NT2/D1 (cell line): ENCODE measurements around the gene ALDH1A1.

Experiments
- DNase-seq: peaks from one replicate; pipeline ENCODE4 v3.0.0-alpha.2; 2011; ENCODE audit warnings: low read depth, low spot score
- H3K27me3 ChIP-seq: 2 replicates; pipeline ENCODE4 v1.6.0; 2011; ENCODE audit warnings: mild to moderate bottlenecking; ENCODE audit not compliant: insufficient read length, insufficient read depth
- H3K36me3 ChIP-seq: 2 replicates; pipeline ENCODE4 v1.6.1; 2011; ENCODE audit warnings: mild to moderate bottlenecking, low read length, mixed read lengths; ENCODE audit not compliant: insufficient read depth, insufficient read length
- H3K4me1 ChIP-seq: 2 replicates; pipeline ENCODE4 v1.5.1; 2011; ENCODE audit not compliant: insufficient read depth, insufficient read length
- H3K4me3 ChIP-seq: 2 replicates; pipeline ENCODE4 v1.5.1; 2011; ENCODE audit warnings: low read depth; ENCODE audit not compliant: insufficient read length
- H3K9ac ChIP-seq: 2 replicates; pipeline ENCODE4 v1.6.0; 2011; ENCODE audit warnings: low read depth; ENCODE audit not compliant: insufficient read length
- H3K9me3 ChIP-seq: 2 replicates; pipeline ENCODE4 v1.5.1; 2011; ENCODE audit warnings: mild to moderate bottlenecking, low read length; ENCODE audit not compliant: insufficient read depth
- SUZ12 ChIP-seq: IDR thresholded peaks from 2 replicates; pipeline ENCODE4 v1.6.1; 2011; ENCODE audit not compliant: insufficient read length, insufficient read depth; ENCODE audit errors: extremely low read depth
- YY1 ChIP-seq: IDR thresholded peaks from 2 replicates; pipeline ENCODE4 v1.6.1; 2011; ENCODE audit not compliant: insufficient read length, insufficient read depth
- ZNF274 ChIP-seq: IDR thresholded peaks from 2 replicates; pipeline ENCODE4 v1.6.1; 2011; ENCODE audit warnings: mild to moderate bottlenecking, low read depth, low read length

ALDH1A1 gene

DNA sequence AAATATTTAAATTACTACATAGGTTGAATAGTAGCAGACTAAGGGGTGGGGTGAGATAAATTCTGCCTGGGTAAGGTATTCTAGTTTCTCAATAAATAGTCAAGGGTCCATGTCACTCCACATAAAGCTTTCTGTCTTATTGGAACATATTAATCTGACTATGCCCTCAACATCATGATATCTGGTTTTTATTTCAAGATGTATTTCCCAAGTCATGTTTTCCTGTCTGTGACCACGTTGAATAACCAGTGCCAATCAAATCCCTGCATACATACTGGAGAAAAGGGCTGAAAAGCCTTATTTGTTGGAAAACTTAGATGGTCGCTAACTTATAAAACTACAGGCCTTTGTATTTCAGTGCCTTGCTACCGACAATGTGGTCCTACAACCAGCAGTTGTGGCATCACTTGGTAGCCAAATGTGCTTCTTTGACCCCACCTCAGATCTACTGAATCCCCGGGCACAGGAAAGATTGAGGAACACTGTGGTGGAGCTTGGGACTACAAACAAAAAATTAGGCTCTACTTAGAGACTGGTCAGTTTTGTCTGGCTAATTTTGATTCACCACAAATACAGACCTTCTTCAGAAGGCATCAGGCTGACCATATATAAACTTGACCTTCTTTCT lies 39.4 kb downstream of the ALDH1A1 start:
- DNase-seq = no peak
- H3K27me3 ChIP-seq = no peaks in the 10 kb centered on the region
- H3K36me3 ChIP-seq = no peaks in the 10 kb centered on the region
- no peak overlapping the region for H3K9ac ChIP-seq
- H3K4me3 ChIP-seq = no peak overlapping the region
- no peaks in the 10 kb centered on the region for H3K4me1 ChIP-seq
- no peaks in the 10 kb centered on the region for H3K9me3 ChIP-seq
- TF ChIP-seq ZNF274 (no peak), YY1 (no peak), SUZ12 (no peak)

- DNase-seq = no peak
Measured at GRCh38 chr9:72912476-72913381, 40.1 kb downstream of the ALDH1A1 start.

GRCh38 chr9:72911816-72912215 lies 41.0 kb downstream of the ALDH1A1 start:
- no peaks in the 10 kb centered on the region for H3K9me3 ChIP-seq
- no peaks in the 10 kb centered on the region for H3K36me3 ChIP-seq
- no peak for DNase-seq
- no peaks in the 10 kb centered on the region for H3K4me1 ChIP-seq
- no peak overlapping the region for H3K9ac ChIP-seq
- H3K27me3 ChIP-seq = no peaks in the 10 kb centered on the region
- H3K4me3 ChIP-seq = no peak overlapping the region
- TF ChIP-seq SUZ12 (no peak), YY1 (no peak)

More at GRCh38 chr9:72912476-72913381, 40.1 kb downstream of the ALDH1A1 start:
- no peaks in the 10 kb centered on the region for H3K36me3 ChIP-seq
- TF ChIP-seq YY1 (no peak), SUZ12 (no peak), ZNF274 (no peak)
- no peak overlapping the region for H3K4me3 ChIP-seq
- H3K9me3 ChIP-seq = no peaks in the 10 kb centered on the region
- H3K27me3 ChIP-seq = no peaks in the 10 kb centered on the region
- H3K9ac ChIP-seq = no peak overlapping the region
- no peaks in the 10 kb centered on the region for H3K4me1 ChIP-seq

- H3K9ac ChIP-seq = no peak overlapping the region
- TF ChIP-seq ZNF274 (no peak), SUZ12 (no peak), YY1 (no peak)
- H3K9me3 ChIP-seq = no peaks in the 10 kb centered on the region
- no peak for DNase-seq
- no peak overlapping the region for H3K4me3 ChIP-seq
- H3K27me3 ChIP-seq = no peaks in the 10 kb centered on the region
- H3K4me1 ChIP-seq = no peaks in the 10 kb centered on the region
- H3K36me3 ChIP-seq = no peaks in the 10 kb centered on the region
Measured at GRCh38 chr9:72911247-72911775, 41.5 kb downstream of the ALDH1A1 start.

DNA sequence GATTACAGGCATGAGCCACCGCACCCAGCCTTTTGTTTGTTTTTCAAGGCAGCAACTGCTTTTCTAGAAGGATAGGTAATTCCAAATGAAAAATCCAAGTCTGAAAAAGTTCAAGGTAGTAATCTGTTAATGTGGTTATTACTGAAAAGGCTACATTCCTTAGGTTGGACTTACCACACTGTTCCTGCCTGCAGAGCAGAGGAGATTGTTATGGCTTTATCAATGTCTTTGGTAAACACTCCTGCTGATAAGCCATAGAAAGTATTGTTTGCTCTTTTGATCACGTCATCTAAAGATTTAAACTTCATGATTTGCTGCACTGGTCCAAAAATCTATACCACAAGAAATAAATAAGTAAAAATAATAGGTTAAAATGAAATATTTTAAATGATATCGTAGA lies 43.4 kb downstream of the ALDH1A1 start:
- no peak overlapping the region for H3K4me3 ChIP-seq
- DNase-seq = no peak
- H3K27me3 ChIP-seq = no peaks in the 10 kb centered on the region
- TF ChIP-seq YY1 = no peak
- no peak for TF ChIP-seq ZNF274
- TF ChIP-seq SUZ12 = no peak
- H3K4me1 ChIP-seq = no peaks in the 10 kb centered on the region
- no peak overlapping the region for H3K9ac ChIP-seq
- H3K36me3 ChIP-seq = no peaks in the 10 kb centered on the region
- no peaks in the 10 kb centered on the region for H3K9me3 ChIP-seq

GRCh38 chr9:72907421-72907820 lies 45.4 kb downstream of the ALDH1A1 start:
- Histone ChIP-seq H3K4me1 (no peaks in the 10 kb centered on the region), H3K9ac (no peak overlapping the region), H3K4me3 (no peak overlapping the region), H3K27me3 (no peaks in the 10 kb centered on the region), H3K36me3 (no peaks in the 10 kb centered on the region), H3K9me3 (no peaks in the 10 kb centered on the region)
- no peak for TF ChIP-seq YY1
- no peak for TF ChIP-seq SUZ12
- no peak for DNase-seq

- Histone ChIP-seq H3K4me3 (no peak overlapping the region), H3K9ac (no peak overlapping the region), H3K4me1 (no peaks in the 10 kb centered on the region), H3K9me3 (no peaks in the 10 kb centered on the region), H3K27me3 (no peaks in the 10 kb centered on the region), H3K36me3 (no peaks in the 10 kb centered on the region)
- DNase-seq = no peak
- TF ChIP-seq YY1 (no peak), SUZ12 (no peak), ZNF274 (no peak)
Measured at GRCh38 chr9:72906810-72907209, 46.0 kb downstream of the ALDH1A1 start.
